Measurements from ENCODE around the gene SUMO2. TPM values are rescaled to one million over a fixed set of nuclear protein-coding genes. Genes with fewer than 3 reads are reported as not detected.

Gene SUMO2
- total and polyA plus RNA-seq, 10 of the 15 experiments (the other 5 are each of a cell fraction or from before 2014, with no cell fraction given): 163 to 803 (median 555) TPM

- no peak overlapping the region for H3K4me3 ChIP-seq
- no peaks in the 10 kb centered on the region for H3K4me1 ChIP-seq (ENCODE audit: control insufficient read depth, insufficient read depth, low read length)
- POLR2A ChIA-PET: interaction anchor here (0.8 kb wide), 1 partner anchor 39 kb away, joined by 5 read pairs; no protein-coding TSS in a partner anchor
- intact Hi-C loops (cut with micrococcal nuclease; ENCODE audit: unreplicated experiment) (no loop called here), in situ Hi-C loops (cut with MboI) (no loop called here)
- no peak overlapping the region for H3K4me2 ChIP-seq (ENCODE audit: control insufficient read depth, insufficient read depth)
- H3K9ac ChIP-seq (ENCODE audit: control insufficient read depth, insufficient read depth, low read length): no peak overlapping the region
- CTCF ChIA-PET: interaction anchor here (0.9 to 2.1 kb wide), 5 partner anchors 8 to 269 kb away, joined by 3 to 6 read pairs (median 4); no protein-coding TSS in a partner anchor
- H3K27ac ChIP-seq (ENCODE audit: control insufficient read depth, insufficient read depth): no peak overlapping the region
- H2AFZ ChIP-seq (ENCODE audit: control insufficient read depth, low read depth, low read length): no peak overlapping the region
- SMC1A ChIA-PET (ENCODE audit: uncharacterized antibody, unreplicated experiment): interaction anchor here (0.9 to 1.0 kb wide), 2 partner anchors 96 to 112 kb away, joined by 3 read pairs; no protein-coding TSS in a partner anchor
- H3K79me2 ChIP-seq (ENCODE audit: control insufficient read depth, insufficient read depth, low read length): no peaks in the 10 kb centered on the region
- 99% methylated on average over 8 of the region's 8 CpGs for WGBS (ENCODE audit: insufficient coverage, insufficient replicate concordance, low lambda C conversion rate, missing lambda C conversion rate)
- H4K20me1 ChIP-seq (ENCODE audit: control insufficient read depth, insufficient read depth): no peaks in the 10 kb centered on the region
- RAD21 ChIA-PET (ENCODE audit: unreplicated experiment): interaction anchor here (1.0 kb wide), 1 partner anchor 30 kb away, joined by 3 read pairs; the partner anchor contains the start of gene GGA3
- ATAC-seq (no peak), FAIRE-seq (no peak), DNase-seq (ENCODE audit: low read depth, low spot score) (no peak)
- no peaks in the 10 kb centered on the region for H3K27me3 ChIP-seq (replicated peaks in 1 of 2; ENCODE audit: control insufficient read depth in 2 of 2, insufficient read depth in 2 of 2, low read length in 1 of 2)
- no peaks in the 10 kb centered on the region for H3K9me3 ChIP-seq (replicated peaks; ENCODE audit: control insufficient read depth, insufficient read depth, low read length)
- no TSS peak for BruUV-seq (replicated peaks)
- peaks cover 33 to 41% of the 10 kb centered on the region in 2 experiments for H3K36me3 ChIP-seq (ENCODE audit: control insufficient read depth in 2 of 2, insufficient read depth in 2 of 2, low read length in 1 of 2)
- TF ChIP-seq NFIC (IDR thresholded peaks at IDR 0.05; ENCODE audit: low read depth, low read length) (no peak), PAX5 (IDR thresholded peaks at IDR 0.05; ENCODE audit: borderline replicate concordance, low read depth, low read length) (no peak), ZNF384 (IDR thresholded peaks at IDR 0.05; ENCODE audit: borderline replicate concordance, low read depth, low read length) (no peak), NFXL1 (IDR thresholded peaks at IDR 0.05; ENCODE audit: borderline replicate concordance) (no peak), NFYA (IDR thresholded peaks at IDR 0.05; ENCODE audit: borderline replicate concordance, low read depth, low read length) (no peak), HCFC1 (IDR thresholded peaks at IDR 0.05; ENCODE audit: low read length) (no peak), RFX5 (IDR thresholded peaks at IDR 0.05; ENCODE audit: low read depth, low read length) (no peak), E2F8 (IDR thresholded peaks at IDR 0.05; ENCODE audit: low read depth, partially characterized antibody) (no peak), CBX3 (IDR thresholded peaks at IDR 0.05; ENCODE audit: borderline replicate concordance, low read depth) (no peak), HSF1 (IDR thresholded peaks at IDR 0.05; ENCODE audit: low read depth, low read length) (no peak), NBN (IDR thresholded peaks at IDR 0.05) (no peak), USF2 (IDR thresholded peaks at IDR 0.05; ENCODE audit: borderline replicate concordance, low read depth, low read length) (no peak), ETV6 (conservative IDR thresholded peaks at IDR 0.05 in 1 of 2, IDR thresholded peaks at IDR 0.05 in 1 of 2; ENCODE audit: borderline replicate concordance in 1 of 2, low read depth in 1 of 2) (no peak), IKZF2 (IDR thresholded peaks at IDR 0.05) (no peak), RAD51 (IDR thresholded peaks at IDR 0.05) (no peak), ZNF687 (IDR thresholded peaks at IDR 0.05) (no peak)
These were observed 48.3 kb upstream of the SUMO2 start for GRCh38 chr17:75231071-75231470.
